ENCODE measurements around the gene ACTR6.

ACTR6 gene

GRCh38 chr12:100267603-100268281 is 67.1 kb downstream of the ACTR6 start:
- DNase-seq, result peak; percentile 37

GRCh38 chr12:100268835-100269564 is 68.4 kb downstream of the ACTR6 start:
- DNase-seq, result no peak

GRCh38 chr12:100273782-100274181 is 73.2 kb downstream of the ACTR6 start:
- no peak for DNase-seq
